Endothelial cell (in vitro differentiated cells): Measurements from ENCODE around the gene SLFN12. TPM values are rescaled to one million over a fixed set of nuclear protein-coding genes. Genes with fewer than 3 reads are reported as not detected.

Source experiments
- DNase-seq: peaks from one replicate; pipeline ENCODE4 v3.0.0; 2021; ENCODE audit warnings: low spot score
- H3K27ac Mint-ChIP-seq: one replicate; pipeline ENCODE4 v1.8.0; 2021; ENCODE audit warnings: mixed read lengths, inconsistent platforms; ENCODE audit not compliant: unreplicated experiment
- H3K27me3 Mint-ChIP-seq: one replicate; pipeline ENCODE4 v1.8.0; 2021; ENCODE audit warnings: mild to moderate bottlenecking, moderate library complexity, mixed read lengths, inconsistent platforms; ENCODE audit not compliant: unreplicated experiment
- H3K36me3 Mint-ChIP-seq: one replicate; pipeline ENCODE4 v1.8.0; 2021; ENCODE audit warnings: mild to moderate bottlenecking, low read depth, mixed read lengths, inconsistent platforms; ENCODE audit not compliant: unreplicated experiment
- H3K4me1 Mint-ChIP-seq: one replicate; pipeline ENCODE4 v1.8.0; 2021; ENCODE audit warnings: mild to moderate bottlenecking, mixed read lengths, inconsistent platforms; ENCODE audit not compliant: unreplicated experiment
- H3K4me3 Mint-ChIP-seq: one replicate; pipeline ENCODE4 v1.8.0; 2021; ENCODE audit warnings: mild to moderate bottlenecking, mixed read lengths, inconsistent platforms; ENCODE audit not compliant: unreplicated experiment
- H3K9me3 Mint-ChIP-seq: one replicate; pipeline ENCODE4 v1.8.0; 2021; ENCODE audit warnings: mixed read lengths, inconsistent platforms; ENCODE audit not compliant: unreplicated experiment
- CTCF ChIP-seq: fragments of 200-600 bp; sonication (generic); IDR thresholded peaks from one replicate; pipeline ENCODE4 v1.5.0; 2021; ENCODE audit warnings: antibody characterized with exemption; ENCODE audit not compliant: unreplicated experiment
- total RNA-seq: library from RNA; stranded (reverse); fragmentation: NEBNext Ultra II Directional; extraction: Animal tissue kit (Norgen Biotek cat#: 25700); gene quantifications from one replicate; pipeline ENCODE4 v1.2.1, GENCODE V29; 2021; ENCODE audit not compliant: unreplicated experiment

SLFN12 gene
- total RNA-seq, 1 donor from 2014 or later: 25.7 TPM

GRCh38 chr17:35448899-35449227 lies 16.6 kb upstream of the SLFN12 start:
- Mint-ChIP-seq H3K27me3 (no peaks in the 10 kb centered on the region), H3K4me1 (peaks cover 12% of the 10 kb centered on the region), H3K9me3 (no peaks in the 10 kb centered on the region), H3K4me3 (peak overlapping the region; percentile 86), H3K36me3 (peaks cover 5% of the 10 kb centered on the region), H3K27ac (no peak overlapping the region)
- TF ChIP-seq CTCF: no peak
- DNase-seq: no peak

- peak within 1 kb of the TSS; percentile 86 for H3K4me3 Mint-ChIP-seq
- no peaks in the 10 kb centered on the region for H3K9me3 Mint-ChIP-seq
- peaks cover 5% of the 10 kb centered on the region for H3K36me3 Mint-ChIP-seq
- DNase-seq: peak; percentile 77
- no peak for TF ChIP-seq CTCF
- H3K27me3 Mint-ChIP-seq: no peaks in the 10 kb centered on the region
- H3K27ac Mint-ChIP-seq: peak within 1 kb of the TSS; percentile 95
- peaks cover 12% of the 10 kb centered on the region for H3K4me1 Mint-ChIP-seq
Observed at GRCh38 chr17:35448214-35448898, 16.1 kb upstream of the SLFN12 start, which contains the start of gene SLFN13. Gene SLFN13, minus strand, starts transcription at chr17:35448766. Its CDS starts 3,086 bp downstream, at chr17:35445680.

DNA sequence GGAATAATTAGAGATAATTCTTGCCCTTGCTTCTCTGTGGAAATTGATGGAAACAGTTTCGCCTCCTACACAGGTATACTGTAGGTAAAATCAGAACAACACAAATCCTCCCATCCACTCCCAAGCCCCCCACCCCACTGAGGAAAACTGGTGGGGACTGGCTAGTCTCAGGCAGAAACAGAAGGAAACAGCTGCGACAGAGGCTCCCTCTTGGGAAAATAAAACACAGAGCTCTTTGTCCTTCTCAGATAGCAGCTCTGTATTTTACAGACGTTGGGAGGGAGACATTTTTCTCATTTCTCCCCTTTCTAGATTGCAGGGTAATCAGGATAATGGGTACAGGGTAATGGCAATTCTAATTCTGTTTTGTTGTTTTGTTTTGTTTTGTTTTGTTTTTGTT lies 15.2 kb upstream of the SLFN12 start:
- H3K36me3 Mint-ChIP-seq: peaks cover 5% of the 10 kb centered on the region

GRCh38 chr17:35438433-35438832 lies 6.1 kb upstream of the SLFN12 start:
- no peaks in the 10 kb centered on the region for H3K9me3 Mint-ChIP-seq
- no peaks in the 10 kb centered on the region for H3K27me3 Mint-ChIP-seq
- no peak for DNase-seq
- TF ChIP-seq CTCF: no peak
- no peaks in the 10 kb centered on the region for H3K36me3 Mint-ChIP-seq
- H3K4me3 Mint-ChIP-seq: no peak overlapping the region
- peaks cover 4% of the 10 kb centered on the region for H3K4me1 Mint-ChIP-seq
- H3K27ac Mint-ChIP-seq: no peak overlapping the region

More for the DNA sequence above, 15.2 kb upstream of the SLFN12 start:
- Mint-ChIP-seq H3K27me3 (no peaks in the 10 kb centered on the region), H3K27ac (peak overlapping the region; percentile 95), H3K4me1 (peaks cover 12% of the 10 kb centered on the region), H3K9me3 (no peaks in the 10 kb centered on the region), H3K4me3 (peak overlapping the region; percentile 75)
- DNase-seq: no peak
- no peak for TF ChIP-seq CTCF

- H3K4me3 Mint-ChIP-seq: peak overlapping the region; percentile 91
- peaks cover 3% of the 10 kb centered on the region for H3K36me3 Mint-ChIP-seq
- peak; percentile 42 for DNase-seq
- peak overlapping the region; percentile 97 for H3K27ac Mint-ChIP-seq
- no peaks in the 10 kb centered on the region for H3K9me3 Mint-ChIP-seq
- peak; percentile 21 for TF ChIP-seq CTCF
- peaks cover 6% of the 10 kb centered on the region for H3K27me3 Mint-ChIP-seq
- peaks cover 27% of the 10 kb centered on the region for H3K4me1 Mint-ChIP-seq
Observed at GRCh38 chr17:35433075-35433894, 985 bp upstream of the SLFN12 start.
